Measurements from ENCODE around the gene RASAL1.

Gene RASAL1

GRCh38 chr12:113179023-113179422 is 43.5 kb upstream of the RASAL1 start (continued):
- TF ChIP-seq, protein P1, sequence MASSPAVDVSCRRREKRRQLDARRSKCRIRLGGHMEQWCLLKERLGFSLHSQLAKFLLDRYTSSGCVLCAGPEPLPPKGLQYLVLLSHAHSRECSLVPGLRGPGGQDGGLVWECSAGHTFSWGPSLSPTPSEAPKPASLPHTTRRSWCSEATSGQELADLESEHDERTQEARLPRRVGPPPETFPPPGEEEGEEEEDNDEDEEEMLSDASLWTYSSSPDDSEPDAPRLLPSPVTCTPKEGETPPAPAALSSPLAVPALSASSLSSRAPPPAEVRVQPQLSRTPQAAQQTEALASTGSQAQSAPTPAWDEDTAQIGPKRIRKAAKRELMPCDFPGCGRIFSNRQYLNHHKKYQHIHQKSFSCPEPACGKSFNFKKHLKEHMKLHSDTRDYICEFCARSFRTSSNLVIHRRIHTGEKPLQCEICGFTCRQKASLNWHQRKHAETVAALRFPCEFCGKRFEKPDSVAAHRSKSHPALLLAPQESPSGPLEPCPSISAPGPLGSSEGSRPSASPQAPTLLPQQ (tag by site-specific recombination; IDR thresholded peaks at IDR 0.05) = no peak

DNA sequence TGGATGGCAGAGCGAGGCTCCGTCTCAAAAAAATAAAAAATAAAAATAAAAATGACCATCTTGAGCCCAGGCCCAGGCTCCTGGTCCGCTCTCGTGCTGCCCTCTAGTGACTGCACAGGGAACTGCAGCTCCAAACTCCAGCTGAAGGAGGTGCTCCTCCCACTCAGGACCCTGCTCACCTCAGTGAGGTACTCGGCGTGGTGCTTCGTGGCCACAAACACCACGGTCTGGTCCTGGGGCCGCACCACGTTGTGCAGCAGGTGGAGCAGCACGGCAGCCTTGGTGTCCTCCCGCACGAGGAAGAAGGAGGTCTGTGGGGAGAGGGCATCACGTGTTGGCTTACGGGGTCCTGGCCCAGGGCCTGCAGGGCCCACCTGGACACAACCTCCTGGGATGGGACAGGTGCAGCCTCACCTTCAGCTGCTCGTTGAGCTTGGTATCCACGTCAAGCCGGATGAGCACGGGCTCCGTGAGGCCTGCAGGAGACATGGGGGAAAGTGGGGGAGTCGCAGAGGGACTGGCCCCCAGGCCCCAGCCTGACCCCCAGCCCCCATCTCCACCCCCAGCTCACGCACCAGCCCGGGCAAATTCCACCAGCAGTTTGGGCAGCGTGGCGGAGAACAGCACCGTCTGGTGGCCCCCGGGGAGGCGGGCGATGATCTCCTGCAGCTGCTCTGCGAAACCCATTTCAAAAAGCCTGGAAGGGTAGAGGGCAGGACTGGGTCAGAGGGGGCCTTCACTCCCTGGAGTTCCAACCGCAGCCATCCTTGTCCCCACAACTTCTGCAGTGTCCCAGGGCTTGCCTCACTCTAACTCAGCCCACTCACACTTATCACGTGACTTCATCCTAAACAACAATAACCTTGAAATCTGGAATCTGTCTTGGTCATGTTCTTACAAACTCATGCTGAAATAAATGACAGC is 39.2 kb upstream of the RASAL1 start:
- no peak overlapping the region for H3K4me3 ChIP-seq (ENCODE audit: low read depth, low read length)
- H3K27ac ChIP-seq (ENCODE audit: extremely low read depth, low read depth, low read length) = no peak overlapping the region
- H3K4me1 ChIP-seq (ENCODE audit: control insufficient read depth, insufficient read depth, low read length) = no peaks in the 10 kb centered on the region
- TF ChIP-seq CTCF (tag by site-specific recombination; IDR thresholded peaks at IDR 0.05) = peak; percentile 83
- TF ChIP-seq ZFHX2 (tag by site-specific recombination; conservative IDR thresholded peaks at IDR 0.05) = peak; percentile 49; the same call in 1 of the 2 replicates
- no peak for TF ChIP-seq ZNF660 (tag by site-specific recombination; IDR thresholded peaks at IDR 0.05)
- peak; percentile 37; the same call in 1 of the 2 replicates for TF ChIP-seq EGR2 (tag by site-specific recombination; IDR thresholded peaks at IDR 0.05; ENCODE audit: low read depth)
- no peak for TF ChIP-seq ZNF223 (tag by site-specific recombination; IDR thresholded peaks at IDR 0.05)
- TF ChIP-seq, protein P2, sequence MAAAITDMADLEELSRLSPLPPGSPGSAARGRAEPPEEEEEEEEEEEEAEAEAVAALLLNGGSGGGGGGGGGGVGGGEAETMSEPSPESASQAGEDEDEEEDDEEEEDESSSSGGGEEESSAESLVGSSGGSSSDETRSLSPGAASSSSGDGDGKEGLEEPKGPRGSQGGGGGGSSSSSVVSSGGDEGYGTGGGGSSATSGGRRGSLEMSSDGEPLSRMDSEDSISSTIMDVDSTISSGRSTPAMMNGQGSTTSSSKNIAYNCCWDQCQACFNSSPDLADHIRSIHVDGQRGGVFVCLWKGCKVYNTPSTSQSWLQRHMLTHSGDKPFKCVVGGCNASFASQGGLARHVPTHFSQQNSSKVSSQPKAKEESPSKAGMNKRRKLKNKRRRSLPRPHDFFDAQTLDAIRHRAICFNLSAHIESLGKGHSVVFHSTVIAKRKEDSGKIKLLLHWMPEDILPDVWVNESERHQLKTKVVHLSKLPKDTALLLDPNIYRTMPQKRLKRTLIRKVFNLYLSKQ (tag by site-specific recombination; IDR thresholded peaks at IDR 0.05; ENCODE audit: borderline replicate concordance) = no peak
- TF ChIP-seq, protein P3, sequence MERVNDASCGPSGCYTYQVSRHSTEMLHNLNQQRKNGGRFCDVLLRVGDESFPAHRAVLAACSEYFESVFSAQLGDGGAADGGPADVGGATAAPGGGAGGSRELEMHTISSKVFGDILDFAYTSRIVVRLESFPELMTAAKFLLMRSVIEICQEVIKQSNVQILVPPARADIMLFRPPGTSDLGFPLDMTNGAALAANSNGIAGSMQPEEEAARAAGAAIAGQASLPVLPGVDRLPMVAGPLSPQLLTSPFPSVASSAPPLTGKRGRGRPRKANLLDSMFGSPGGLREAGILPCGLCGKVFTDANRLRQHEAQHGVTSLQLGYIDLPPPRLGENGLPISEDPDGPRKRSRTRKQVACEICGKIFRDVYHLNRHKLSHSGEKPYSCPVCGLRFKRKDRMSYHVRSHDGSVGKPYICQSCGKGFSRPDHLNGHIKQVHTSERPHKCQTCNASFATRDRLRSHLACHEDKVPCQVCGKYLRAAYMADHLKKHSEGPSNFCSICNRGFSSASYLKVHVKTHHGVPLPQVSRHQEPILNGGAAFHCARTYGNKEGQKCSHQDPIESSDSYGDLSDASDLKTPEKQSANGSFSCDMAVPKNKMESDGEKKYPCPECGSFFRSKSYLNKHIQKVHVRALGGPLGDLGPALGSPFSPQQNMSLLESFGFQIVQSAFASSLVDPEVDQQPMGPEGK (tag by site-specific recombination; IDR thresholded peaks at IDR 0.05) = 0 out of 2 replicates have a peak, but pooled peaks have one; percentile 17
- TF ChIP-seq ZNF600 (tag by site-specific recombination; IDR thresholded peaks at IDR 0.05) = 0 out of 2 replicates have a peak, but pooled peaks have one; percentile 21
- peak; percentile 90 for TF ChIP-seq ZNF654 (tag by site-specific recombination; IDR thresholded peaks at IDR 0.05; ENCODE audit: low read depth)
- TF ChIP-seq, protein P4, sequence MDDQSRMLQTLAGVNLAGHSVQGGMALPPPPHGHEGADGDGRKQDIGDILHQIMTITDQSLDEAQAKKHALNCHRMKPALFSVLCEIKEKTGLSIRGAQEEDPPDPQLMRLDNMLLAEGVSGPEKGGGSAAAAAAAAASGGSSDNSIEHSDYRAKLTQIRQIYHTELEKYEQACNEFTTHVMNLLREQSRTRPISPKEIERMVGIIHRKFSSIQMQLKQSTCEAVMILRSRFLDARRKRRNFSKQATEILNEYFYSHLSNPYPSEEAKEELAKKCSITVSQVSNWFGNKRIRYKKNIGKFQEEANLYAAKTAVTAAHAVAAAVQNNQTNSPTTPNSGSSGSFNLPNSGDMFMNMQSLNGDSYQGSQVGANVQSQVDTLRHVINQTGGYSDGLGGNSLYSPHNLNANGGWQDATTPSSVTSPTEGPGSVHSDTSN (CRISPR knock-in tag; IDR thresholded peaks at IDR 0.05) = no peak
- no peaks in the 10 kb centered on the region for H3K9me3 ChIP-seq (ENCODE audit: control insufficient read depth, insufficient read depth, low read depth, low read length)
- ChIA-PET CTCF (interaction anchor here (0.6 to 3.5 kb wide), 29 partner anchors 9 to 1510 kb away, joined by 3 to 34 read pairs (median 4); partner anchors contain the start of gene RITA1), POLR2A (interaction anchor here (0.6 to 3.7 kb wide), 5 partner anchors 9 to 205 kb away, joined by 3 to 16 read pairs (median 4); partner anchors contain the start of genes DDX54 and RITA1)
- peaks cover 63 to 90% of the 10 kb centered on the region in 2 experiments for H3K36me3 ChIP-seq (ENCODE audit: control insufficient read depth in 2 of 2, insufficient read depth in 1 of 2, low read length in 2 of 2)
